NOMO-1 treated with dmso at 0.1 percent for 144 hours (cell line): Measurements from ENCODE around the gene SPARC.
"Not testable (repeated sequence)": the region's sequence is repeated elsewhere in the genome, so short reads cannot be mapped to it uniquely, and the experiment has no call there.

Experiments
- DNase-seq: peaks from one replicate; lab custom pipeline; 2025; ENCODE audit not compliant: unreplicated experiment; lab: John Stamatoyannopoulos, UW

The SPARC gene

GRCh38 chr5:151703227-151703626, 16.5 kb upstream of the SPARC start:
- DNase-seq, result no peak

GRCh38 chr5:151700820-151701219, 14.1 kb upstream of the SPARC start:
- DNase-seq, result no peak

DNA sequence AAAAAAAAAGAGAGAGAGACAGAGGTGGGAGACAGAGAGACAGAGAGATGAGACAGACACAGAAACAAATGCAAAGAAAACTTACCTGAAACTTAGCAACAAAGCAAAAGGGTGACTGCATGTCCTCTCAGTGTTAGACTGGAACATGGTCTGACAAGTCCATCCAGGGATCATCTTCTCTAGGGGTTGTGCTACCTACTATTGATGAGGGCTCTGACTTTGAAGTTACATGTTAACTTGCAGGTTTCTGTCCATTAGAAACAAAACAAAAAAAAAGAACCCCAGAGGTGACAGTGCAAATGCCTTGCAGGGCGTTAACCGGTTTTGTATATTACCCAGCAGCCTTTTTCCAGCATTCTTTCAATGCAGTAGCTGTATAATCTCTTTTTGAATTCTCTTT, 13.6 kb upstream of the SPARC start:
- DNase-seq, result no peak

DNA sequence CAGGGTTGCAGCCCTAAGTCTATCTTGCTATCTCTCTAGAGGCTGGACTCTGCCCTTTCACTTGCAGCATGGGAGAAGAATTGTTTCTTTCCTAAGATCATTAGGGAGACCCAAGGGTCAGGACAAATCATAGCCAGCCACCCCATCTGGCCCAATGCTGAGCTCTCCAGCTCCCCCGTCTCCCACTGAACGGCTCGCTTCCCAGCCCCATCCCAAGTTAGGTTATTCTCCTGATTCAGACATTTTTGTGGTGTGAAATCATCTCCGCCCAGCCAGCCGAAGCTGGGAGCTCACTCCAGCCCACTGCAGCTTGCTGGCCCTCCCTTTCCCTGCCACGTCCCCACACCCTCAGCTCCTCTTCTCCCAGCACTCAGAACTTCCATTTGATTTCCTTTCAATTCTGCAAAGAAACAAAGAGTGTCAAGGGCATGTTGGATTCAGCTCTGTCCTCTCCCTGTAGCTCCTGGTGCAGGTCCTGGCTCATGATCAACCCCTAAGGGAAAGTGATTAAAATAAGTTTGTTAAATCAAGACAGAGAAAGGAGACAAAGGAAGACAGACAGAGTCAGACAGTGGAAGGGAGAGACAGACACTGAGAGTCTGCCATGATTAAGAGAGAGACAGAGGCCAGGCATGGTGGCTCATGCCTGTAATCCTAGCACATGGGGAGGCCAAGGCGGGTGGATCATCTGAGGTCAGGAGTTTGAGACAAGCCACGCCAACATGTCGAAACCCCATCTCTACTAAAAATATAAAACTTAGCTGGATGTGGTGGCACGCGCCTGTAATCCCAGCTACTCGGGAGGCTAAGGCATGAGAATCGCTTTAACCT, 12.6 kb upstream of the SPARC start:
- no peak for DNase-seq

- not testable (repeated sequence) for DNase-seq
Measured at GRCh38 chr5:151698081-151698480, 11.4 kb upstream of the SPARC start.

GRCh38 chr5:151697452-151697851, 10.7 kb upstream of the SPARC start:
- no peak for DNase-seq

DNA sequence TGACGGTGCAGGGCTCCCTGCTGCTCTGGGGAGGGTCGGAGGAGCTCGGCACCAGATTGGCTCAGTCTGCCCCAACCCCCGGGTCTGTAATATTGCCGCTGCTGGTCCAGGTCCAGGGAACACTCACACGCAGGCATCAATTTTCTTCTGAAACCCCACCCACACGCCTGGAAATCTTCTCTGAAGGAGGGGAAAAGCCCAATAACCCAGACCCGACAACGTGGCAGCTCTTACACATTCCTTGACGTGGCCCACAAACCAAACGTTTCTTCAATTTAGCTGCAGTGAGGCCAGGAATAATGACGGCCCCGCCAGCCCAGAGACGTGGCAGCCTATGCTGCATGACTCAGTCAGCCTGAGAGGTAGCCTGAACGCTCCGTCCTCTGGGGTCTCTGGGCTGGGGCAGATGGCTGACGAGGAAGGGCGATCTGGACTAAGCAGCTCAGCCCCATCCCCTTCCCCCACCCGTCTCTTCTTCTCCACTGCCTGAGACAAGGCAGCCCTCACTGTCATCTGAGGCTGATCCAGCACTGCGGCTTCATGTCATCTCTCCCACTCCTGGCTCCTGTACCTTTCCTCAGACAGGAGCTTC, 9.9 kb upstream of the SPARC start:
- DNase-seq, result no peak

- DNase-seq, result no peak
Measured at GRCh38 chr5:151695464-151695863, 8.7 kb upstream of the SPARC start.

DNA sequence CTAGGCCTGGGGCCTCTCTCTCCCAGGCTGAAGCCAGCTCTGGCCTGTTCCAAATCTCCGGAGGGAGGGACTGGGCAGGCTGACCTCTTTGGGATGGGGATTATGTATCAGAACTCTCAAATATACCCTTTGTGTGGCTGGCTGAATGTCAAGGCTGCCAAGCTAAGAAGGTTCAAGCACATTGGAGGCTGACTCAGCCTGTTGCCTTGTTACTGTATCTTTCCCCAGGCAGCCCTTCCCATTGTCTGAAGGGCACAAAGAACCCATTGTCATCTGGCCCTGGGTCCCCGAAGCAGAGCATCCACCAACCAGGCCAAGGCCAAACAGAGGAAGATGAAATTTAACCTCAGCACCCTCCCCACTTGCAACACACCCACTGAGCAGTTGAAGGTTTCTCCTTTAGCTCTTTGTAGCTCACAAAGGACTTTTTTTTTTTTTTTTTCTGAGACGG, 7.3 kb upstream of the SPARC start:
- no peak for DNase-seq

- no peak for DNase-seq
Measured at GRCh38 chr5:151692312-151692711, 5.6 kb upstream of the SPARC start.

GRCh38 chr5:151691706-151692105, 5.0 kb upstream of the SPARC start:
- no peak for DNase-seq

DNA sequence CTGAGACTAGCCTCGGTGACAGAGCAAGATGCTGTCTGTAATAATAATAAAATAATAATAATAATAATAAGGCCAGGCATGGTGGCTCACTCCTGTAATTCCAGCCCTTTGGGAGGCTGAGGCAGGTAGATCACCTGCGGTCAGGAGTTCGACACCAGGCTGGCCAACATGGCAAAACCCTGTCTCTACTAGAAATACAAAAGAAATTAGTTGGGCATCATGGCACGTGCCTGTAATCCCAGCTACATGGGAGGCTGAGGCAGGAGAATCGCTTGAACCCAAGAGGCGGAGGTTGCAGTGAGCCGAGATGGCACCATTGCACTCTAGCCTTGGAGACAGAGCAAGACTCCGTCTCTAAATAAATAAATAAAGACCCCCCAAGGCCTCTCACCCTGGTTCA, 2.9 kb upstream of the SPARC start:
- not testable (repeated sequence) for DNase-seq

DNA sequence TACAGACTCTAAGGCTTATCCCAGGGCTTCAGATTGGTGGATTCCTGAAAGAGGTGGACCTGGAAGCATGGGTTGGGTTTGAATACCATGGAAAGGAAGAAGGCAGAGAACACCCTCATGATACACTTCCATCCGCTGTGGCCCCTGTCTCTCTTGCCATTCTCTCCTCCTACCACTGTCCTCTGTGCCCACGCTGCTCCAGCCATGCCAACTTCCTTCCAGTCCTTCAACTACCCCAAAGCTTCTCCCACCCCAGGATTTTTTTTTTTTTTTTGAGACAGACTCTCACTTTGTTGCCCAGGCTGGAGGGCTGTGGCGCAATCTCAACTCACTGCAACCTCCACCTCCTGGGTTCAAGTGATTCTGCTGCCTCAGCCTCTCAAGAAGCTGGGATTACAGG, 1.7 kb upstream of the SPARC start:
- no peak for DNase-seq

DNA sequence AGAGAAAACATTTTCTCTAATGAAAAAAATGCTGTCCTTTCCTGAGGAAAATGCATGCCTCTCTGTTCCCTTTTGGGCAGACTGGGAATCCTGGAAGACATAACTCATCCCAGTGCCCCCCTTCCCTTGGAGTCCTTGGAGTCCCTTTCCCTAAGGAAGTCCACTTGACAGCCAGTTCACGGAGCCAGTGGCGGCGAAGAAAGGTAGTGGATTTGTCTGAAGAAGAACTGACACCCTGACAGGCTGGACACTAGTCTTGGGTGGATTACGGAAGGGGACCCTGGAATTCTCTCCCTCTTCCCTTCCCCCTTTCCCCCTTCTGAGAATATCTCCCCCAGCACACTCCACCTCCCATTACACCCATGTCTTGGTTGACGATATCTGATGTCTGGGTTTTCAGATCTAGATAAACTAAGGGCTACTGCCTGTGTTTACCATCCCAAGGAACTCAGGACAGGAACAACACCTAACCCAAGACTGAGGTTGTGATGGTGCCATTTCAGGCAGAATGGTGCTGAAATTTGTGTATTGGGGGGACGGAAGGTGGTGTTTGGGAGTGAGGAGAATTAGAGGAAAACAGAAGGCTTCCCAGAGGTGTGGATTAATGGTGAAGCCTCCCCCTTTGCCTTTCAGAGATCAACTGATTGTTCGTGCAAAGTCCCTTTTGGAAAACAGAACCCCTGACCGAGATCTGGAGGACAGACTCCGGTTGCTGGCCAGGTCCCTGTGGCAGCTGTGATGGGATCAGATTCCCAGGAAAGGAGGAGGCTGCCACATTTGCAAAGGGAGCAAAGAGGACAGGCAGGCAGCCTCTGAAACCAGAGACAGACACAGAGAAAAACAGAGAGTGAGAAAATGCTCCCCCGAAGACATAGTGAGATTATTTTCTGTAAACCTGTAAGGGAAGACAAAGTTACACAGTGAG, 704 bp downstream of the SPARC start:
- DNase-seq, result no peak

DNA sequence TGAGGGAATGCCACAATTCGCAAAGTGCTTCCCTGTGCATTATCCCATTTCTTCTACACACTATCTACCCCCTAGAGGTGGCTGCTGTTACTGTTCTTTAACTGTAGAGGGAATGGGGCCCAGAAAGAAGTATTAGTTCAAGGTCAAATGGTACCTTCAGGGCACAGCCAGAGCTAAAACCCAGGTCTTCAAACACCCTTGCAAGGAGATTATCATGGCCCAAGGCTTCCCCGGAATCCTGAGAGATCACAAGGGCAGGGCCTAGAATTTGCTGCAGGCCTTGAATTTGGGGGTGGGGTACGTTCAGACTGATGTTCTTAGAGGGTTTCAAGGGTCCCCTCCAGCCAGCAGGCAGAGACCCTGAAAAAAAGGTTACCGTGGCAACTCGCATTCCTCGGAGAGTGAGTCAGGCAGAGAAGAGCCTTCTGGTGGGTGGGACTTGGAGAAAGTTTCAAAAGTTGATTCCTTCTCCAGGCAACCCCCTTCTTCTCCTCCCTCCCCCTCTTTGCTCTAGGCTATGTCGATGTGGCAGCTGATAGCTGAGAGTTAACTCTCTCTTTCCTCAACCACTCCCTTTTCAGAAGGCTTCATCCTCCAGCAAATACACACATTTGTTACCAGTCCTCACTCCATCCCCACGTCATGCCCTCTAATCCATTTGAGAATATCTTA, 1.9 kb downstream of the SPARC start:
- DNase-seq, result no peak

- DNase-seq, result no peak
Measured at GRCh38 chr5:151683986-151684588, 2.6 kb downstream of the SPARC start.

DNA sequence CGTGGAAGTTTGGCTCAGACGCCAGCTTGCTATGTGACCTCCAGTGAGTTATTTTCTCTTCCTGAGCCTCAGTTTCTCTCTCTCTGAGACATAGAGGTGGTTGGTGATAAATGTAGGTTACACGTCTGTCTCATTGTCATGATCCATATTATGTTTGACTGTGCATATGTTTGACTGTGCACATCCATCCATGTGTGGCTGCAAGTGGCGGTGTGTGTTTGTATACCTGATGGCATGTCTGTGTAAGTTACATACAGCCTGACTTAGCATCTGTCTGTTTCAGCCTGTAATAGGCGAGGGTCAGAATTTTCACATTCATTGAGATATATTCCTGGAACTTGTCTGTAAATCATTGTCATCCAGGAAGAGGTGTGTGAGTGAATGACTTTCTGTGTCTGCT, 3.3 kb downstream of the SPARC start:
- no peak for DNase-seq

DNA sequence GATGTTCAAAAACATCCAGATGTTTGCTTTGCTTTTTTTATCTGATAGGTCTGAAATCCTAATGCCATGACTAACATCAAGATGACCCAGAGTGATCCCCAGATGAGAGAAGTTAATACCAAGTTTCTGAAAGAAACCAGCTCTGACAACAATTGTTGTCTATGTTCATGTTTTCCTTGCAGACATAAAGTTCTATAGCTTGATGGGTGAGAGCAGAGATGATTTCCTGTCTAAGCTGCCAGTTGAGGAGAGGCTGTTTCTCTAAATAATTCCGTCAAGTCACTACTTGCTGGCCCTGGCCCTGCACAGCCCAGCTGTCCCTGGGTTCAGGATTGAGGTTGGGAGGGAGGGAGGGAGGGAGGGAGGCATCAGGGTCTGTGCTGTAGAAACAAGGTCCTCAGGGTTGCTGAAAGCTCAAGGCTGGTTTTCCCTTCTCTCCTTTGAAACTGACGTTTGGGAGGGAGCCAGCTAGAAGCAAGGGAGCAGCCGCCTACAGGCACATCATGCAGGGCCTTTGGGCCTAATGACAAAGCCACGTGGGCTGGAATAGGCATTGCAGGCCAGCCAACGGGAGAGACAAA, 3.9 kb downstream of the SPARC start:
- DNase-seq, result no peak

GRCh38 chr5:151682240-151682639, 4.5 kb downstream of the SPARC start:
- no peak for DNase-seq

DNA sequence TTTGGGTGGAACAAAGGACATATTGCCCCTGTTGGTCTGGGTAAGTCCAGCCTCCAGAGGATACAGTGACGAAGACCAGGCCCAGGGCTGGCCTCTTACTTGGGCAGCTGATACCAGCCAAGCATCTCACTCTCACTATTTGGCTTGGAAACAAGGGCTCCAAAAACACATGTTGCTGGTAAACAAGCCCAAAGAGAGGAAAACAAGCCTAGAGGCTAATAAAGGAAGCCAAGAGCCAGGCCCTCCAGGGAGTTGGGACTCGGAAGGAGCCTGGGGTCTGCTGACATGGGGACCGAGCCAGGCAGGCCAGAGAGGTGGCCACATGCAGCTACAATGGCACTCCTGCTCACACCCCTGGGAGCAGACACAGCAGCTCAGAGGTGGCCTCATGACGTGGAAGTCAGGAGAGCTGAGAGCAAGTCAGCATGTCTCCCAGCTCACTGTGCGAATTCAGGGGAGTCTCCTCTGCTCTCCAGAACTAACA, 5.7 kb downstream of the SPARC start:
- no peak for DNase-seq
